ENCODE measurements around the gene TRIP10.
"Not testable (repeated sequence)": the region's sequence is repeated elsewhere in the genome, so short reads cannot be mapped to it uniquely, and the experiment has no call there.

Gene TRIP10

DNA sequence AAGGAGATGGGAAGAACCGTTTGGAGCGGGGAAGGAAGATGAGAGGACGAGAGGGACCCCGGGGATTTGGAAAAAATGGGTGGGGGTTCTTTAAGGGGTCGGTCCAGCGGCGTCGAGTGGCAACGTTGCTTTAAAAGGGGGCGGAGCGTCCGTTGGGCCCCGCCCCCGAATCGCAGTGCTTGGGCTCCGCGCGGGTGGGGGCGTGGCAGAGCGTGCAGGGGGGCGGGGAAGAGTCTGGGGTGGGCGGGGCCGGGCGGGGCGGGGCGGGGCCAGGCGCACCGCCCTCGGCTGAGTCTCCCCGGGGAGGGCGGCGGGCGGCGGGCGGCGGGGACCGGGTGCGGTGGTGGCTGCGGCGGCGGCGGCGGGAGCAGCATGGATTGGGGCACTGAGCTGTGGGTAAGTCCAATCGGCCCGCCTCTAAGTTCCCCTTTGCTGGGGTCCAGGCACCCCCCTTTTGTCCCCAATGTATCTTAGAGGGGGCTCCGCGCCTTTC lies at the start of gene TRIP10:
Gene TRIP10, plus strand, starts transcription at position 291 of the 493 bp plus-strand sequence. Its CDS starts 82 bp downstream, at position 373.
- DNase-seq, result peak; percentile 44

DNA sequence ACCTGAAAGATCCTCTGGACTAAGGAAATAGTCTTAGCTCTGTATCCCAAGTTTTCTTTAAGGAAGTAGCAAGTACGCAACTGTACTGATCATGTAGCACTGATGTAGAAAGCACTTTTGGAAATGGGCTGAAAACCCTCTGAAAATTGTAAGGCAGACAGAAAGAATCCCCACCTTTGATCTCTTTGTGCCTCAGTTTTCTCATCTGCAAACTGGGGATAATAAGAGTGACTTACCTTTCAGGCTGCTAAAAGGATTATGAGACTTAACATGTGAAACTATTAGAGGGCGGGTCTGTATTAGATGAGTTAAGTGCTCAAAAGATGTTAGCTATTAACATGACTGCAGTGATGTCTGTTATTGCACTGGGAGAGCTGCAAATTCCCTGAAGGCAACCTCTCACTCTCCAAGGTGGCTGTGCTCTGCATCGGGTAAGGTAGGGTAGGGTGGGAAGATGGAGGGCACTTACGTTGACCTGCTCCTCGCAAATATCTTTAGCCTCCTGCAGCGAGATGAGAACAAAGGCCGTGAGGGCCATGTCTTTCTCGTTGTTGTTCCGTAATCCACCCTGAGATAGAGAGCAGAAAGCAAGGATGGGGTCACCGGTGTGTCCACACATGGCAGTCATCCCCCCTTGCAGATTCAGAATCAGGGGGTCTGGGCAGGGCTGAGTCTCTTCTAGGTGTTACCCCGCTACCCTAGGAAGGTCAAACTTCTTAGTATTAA lies 49.2 kb upstream of the TRIP10 start:
- no peak for DNase-seq

- no peak for DNase-seq
Observed at GRCh38 chr19:6691342-6691741, 48.1 kb upstream of the TRIP10 start.

GRCh38 chr19:6692027-6692426 lies 47.5 kb upstream of the TRIP10 start:
- DNase-seq, result no peak

- no peak for DNase-seq
Observed at GRCh38 chr19:6693056-6693471, 46.4 kb upstream of the TRIP10 start.

- DNase-seq, result no peak
Observed at GRCh38 chr19:6693681-6694080, 45.8 kb upstream of the TRIP10 start.

GRCh38 chr19:6694147-6694815 lies 45.2 kb upstream of the TRIP10 start:
- no peak for DNase-seq

GRCh38 chr19:6696239-6696820 lies 43.1 kb upstream of the TRIP10 start:
- no peak for DNase-seq

- no peak for DNase-seq
Observed at GRCh38 chr19:6697291-6697690, 42.2 kb upstream of the TRIP10 start.

DNA sequence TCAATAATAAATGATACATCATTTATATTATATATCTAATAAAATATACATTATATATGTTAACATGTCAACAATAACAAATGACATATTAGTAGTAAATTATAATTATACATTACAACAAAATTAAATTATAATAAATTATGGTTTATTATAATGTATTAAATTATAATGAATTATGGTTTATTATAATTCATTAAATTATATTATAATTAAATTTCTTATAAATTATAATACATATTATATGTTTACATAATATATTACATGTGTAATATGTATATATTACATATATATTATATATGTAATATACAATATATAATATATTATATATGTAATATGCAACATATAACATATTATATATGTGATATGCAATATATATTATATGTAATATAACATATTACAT lies 39.5 kb upstream of the TRIP10 start:
- no peak for DNase-seq

DNA sequence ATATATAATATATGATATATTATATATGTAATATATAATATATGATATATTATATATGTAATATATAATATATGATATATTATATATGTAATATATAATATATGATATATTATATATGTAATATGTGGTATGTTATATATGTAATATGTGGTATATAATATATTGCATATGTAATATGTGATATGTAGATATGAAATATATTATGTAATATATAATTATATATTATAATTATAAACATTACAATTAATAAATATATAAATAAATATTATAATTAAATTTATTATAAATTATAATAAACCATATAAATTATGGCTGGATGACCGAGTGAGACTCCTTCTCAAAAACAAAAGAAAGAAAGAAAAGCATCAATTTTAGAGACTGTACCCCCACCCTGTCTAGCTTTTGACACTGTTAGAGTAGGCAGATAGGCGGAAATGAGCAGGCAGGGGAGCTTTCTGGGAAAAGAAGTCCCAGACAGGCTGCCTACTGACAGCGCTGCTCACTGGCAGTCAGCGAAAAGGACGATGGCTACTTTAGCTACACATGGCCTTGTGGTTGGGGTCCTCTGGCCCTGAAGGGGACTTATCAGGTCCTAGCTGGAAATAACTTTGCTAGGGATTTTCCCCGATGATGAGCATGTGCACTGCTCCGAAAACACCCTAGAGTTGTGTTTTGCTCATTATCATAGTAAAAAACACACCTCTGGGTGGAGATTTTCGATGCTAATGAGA lies 38.7 kb upstream of the TRIP10 start:
- DNase-seq, result no peak

GRCh38 chr19:6705931-6706632 lies 33.4 kb upstream of the TRIP10 start:
- DNase-seq, result no peak

DNA sequence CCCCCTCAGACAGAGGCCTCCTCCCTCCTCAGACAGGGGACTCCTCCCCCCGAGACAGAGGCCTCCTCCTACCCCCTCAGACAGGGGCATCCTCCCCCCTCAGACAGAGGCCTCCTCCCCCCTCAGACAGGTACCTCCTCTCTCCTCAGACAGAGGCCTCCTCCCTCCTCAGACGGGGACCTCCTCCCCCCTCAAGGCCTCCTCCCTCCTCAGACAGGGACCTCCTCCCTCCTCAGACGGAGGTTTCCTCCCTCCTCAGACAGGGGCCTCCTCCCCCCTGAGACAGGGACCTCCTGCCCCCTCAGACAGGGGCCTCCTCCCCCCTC lies 32.9 kb upstream of the TRIP10 start:
- no peak for DNase-seq

GRCh38 chr19:6707011-6707657 lies 32.3 kb upstream of the TRIP10 start:
- no peak for DNase-seq

- no peak for DNase-seq
Observed at GRCh38 chr19:6707658-6708018, 31.8 kb upstream of the TRIP10 start.

DNA sequence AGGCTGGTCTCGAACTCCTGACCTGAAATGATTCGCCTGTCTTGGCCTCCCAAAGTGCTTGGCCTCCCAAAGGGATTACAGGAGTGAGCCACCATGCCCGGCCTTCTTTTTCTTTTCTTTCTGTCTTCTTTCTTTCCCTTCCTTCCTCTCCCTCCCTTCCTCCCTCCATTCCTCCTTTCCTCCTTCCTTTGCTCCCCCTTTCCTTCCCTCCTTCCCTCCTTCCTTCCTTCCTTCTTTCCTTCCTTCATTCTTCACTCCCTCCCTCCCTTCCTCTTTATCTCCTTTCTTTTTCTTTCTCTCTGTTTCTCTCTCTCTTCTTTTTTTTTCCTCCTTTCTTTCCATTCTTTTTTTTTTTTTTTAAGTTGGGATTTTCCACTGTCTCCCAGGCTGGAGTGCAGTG lies 31.1 kb upstream of the TRIP10 start:
- no peak for DNase-seq

DNA sequence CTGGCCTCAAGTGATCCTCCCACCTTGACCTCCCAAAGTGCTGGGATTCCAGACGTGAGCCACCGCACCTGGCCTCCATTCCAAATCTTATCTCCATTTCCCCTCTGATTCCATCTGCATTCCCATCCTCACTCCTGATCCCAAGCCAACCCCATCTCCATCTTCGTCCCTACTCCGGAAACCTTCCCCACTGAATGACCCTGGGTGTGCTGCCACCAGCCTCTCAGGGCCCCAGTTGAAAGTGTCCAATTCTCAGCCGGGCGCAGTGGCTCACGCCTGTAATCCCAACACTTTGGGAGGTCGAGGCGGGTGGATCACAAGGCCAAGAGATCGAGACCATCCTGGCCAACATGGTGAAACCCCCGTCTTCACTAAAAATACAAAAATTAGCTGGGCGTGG lies 30.6 kb upstream of the TRIP10 start:
- not testable (repeated sequence) for DNase-seq

DNA sequence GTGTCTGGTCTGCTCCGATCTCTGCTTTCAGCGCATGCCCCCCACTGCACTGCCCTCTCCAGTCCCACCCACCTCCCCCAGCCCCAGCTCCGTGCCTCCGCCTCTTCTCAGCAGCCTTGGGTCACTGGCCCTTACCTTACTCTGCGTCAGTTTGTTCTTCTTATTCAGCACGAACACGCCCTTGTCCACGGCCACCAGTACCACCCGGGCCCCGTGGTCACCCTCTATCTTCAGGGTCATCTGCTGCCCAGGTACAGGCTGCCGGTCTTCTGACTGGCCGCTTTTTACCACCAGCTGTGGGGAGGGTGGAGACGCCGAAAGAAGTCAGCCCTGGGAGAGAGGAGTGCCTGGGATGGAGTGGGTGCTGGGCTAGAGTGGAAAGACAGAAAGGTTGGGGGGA lies 29.9 kb upstream of the TRIP10 start:
- no peak for DNase-seq

GRCh38 chr19:6710273-6711077 lies 29.0 kb upstream of the TRIP10 start:
- DNase-seq, result no peak

- no peak for DNase-seq
Observed at GRCh38 chr19:6711078-6711361, 28.5 kb upstream of the TRIP10 start.

GRCh38 chr19:6711605-6712004 lies 27.9 kb upstream of the TRIP10 start:
- DNase-seq, result no peak

DNA sequence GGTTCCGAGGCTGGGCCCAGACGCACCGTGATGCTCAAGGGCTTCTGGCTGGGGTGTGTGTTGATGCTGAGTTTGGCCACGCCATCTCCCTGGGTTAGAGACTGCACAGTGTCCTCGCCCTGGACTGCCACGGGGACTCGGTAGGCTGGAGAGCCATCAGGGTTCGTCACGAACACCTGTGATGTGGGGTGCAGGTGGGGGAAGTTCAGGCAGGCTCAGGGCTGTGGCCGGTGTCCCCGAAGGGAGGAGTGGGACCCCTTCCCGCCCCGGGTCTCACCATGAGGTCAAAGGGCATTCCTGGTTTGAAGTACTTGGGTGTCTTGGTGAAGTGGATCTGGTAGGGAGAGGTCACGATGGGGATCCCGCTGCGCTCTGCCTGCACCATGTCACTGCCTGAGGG lies 27.2 kb upstream of the TRIP10 start:
- no peak for DNase-seq
